PFSK-1 (cell line): Measurements from ENCODE around the gene ESYT2.

ENCODE experiments used
- POLR2AphosphoS5 ChIP-seq: IDR thresholded peaks from 2 replicates; pipeline ENCODE4 v1.6.1; 2012; ENCODE audit warnings: low read depth, mild to moderate bottlenecking, control low read depth, low read length, moderate library complexity
- SIN3A ChIP-seq: IDR thresholded peaks from 2 replicates; pipeline ENCODE4 v1.6.1; 2012; ENCODE audit warnings: mild to moderate bottlenecking, low read length, moderate library complexity, borderline replicate concordance; ENCODE audit not compliant: insufficient read depth
- TAF1 ChIP-seq: IDR thresholded peaks from 2 replicates; pipeline ENCODE4 v1.6.1; 2012; ENCODE audit warnings: low read length, control low read depth, borderline replicate concordance; ENCODE audit not compliant: insufficient read depth

GRCh38 chr7:158861004-158861787 lies 31.9 kb upstream of the ESYT2 start:
- TF ChIP-seq SIN3A (no peak), POLR2AphosphoS5 (no peak), TAF1 (no peak)
